ENCODE measurements around the gene MRPS27.

MRPS27 gene

DNA sequence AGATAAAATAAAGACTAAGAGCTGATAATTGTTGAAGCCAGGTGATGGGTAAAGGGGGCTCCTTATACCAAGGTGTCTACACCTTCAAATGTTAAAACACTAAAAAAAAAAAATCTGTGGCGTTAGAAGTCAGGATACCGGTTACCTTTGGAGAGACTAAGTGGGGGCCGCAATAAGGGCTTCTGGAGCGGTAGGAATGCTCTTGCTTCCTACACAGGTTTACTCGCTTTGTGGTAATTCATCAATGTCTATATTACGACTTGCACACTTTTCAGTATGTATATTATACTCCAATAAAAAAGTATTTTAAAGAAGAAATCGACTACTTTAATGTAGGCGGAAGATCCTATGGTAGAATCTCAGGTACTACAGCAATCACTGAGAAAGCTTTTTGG is 12.5 kb downstream of the MRPS27 start:
- peak overlapping the region; percentile 93 for H3K9ac ChIP-seq
- H3K4me2 ChIP-seq, result peak overlapping the region; percentile 81
- TF ChIP-seq, protein P1, sequence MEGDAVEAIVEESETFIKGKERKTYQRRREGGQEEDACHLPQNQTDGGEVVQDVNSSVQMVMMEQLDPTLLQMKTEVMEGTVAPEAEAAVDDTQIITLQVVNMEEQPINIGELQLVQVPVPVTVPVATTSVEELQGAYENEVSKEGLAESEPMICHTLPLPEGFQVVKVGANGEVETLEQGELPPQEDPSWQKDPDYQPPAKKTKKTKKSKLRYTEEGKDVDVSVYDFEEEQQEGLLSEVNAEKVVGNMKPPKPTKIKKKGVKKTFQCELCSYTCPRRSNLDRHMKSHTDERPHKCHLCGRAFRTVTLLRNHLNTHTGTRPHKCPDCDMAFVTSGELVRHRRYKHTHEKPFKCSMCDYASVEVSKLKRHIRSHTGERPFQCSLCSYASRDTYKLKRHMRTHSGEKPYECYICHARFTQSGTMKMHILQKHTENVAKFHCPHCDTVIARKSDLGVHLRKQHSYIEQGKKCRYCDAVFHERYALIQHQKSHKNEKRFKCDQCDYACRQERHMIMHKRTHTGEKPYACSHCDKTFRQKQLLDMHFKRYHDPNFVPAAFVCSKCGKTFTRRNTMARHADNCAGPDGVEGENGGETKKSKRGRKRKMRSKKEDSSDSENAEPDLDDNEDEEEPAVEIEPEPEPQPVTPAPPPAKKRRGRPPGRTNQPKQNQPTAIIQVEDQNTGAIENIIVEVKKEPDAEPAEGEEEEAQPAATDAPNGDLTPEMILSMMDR (conservative IDR thresholded peaks at IDR 0.05; ENCODE audit: low read depth, low read length), result no peak
- no peak overlapping the region for H3K4me3 ChIP-seq (IDR thresholded peaks at IDR 0.05; ENCODE audit: insufficient read depth, low read depth, low read length)
- H3K27ac ChIP-seq, result peak overlapping the region; percentile 95
- peaks cover 51% of the 10 kb centered on the region for H3K79me2 ChIP-seq (ENCODE audit: insufficient read depth, low read depth)
- peaks cover 69% of the 10 kb centered on the region for H3K4me1 ChIP-seq (ENCODE audit: low read depth, poor library complexity, severe bottlenecking)
- peak overlapping the region; percentile 75 for H2AFZ ChIP-seq (ENCODE audit: low read depth)
- H3K36me3 ChIP-seq (ENCODE audit: insufficient read depth), result no peaks in the 10 kb centered on the region; the same call in 1 of the 2 replicates
- H4K20me1 ChIP-seq (ENCODE audit: insufficient read depth), result no peaks in the 10 kb centered on the region
- H3K27me3 ChIP-seq (ENCODE audit: insufficient read depth, low read depth), result no peaks in the 10 kb centered on the region

DNA sequence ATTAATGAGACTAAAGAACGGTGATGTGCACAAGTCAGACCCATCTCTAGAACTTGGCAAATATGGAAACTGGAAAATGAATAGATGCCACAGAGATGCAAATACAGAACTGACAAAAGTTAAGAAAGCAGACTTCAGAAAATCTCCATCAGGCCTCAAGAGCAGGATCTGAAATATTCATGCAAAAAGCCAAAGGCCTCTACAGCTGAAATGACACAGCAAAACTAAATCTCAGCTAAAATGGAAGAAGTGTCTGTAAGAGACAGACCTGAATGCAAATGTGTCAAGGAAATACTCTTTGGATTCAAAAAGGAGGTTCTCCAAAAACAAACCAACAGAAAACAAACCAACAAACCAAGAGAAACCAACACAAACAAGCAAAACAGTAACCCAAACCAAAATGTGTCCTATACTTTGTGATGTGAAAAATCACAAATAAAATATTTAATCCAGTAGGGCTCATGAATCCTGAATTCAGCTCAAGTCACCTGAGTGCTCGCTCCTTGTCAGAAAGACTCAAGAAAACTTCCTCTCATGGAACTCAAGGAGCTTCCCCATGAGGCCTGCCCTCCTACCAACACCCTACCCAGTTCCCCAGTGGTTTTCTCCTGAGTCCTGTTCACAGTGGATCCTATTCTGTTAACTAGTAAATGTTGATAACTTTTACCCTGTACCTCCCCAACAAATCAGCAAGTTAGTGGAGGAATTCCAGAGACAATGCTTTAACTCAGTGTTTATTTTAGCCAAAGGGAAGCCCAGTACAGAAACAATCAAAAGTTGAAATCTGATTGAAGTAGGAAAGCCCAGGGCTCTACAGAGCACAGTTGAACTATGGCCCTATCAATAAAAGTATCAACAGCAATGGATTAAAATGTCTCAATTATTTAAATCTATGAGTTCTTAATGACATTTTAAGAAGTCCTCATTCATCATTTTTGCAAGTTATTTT is 14.6 kb downstream of the MRPS27 start:
- peaks cover 63% of the 10 kb centered on the region for H3K79me2 ChIP-seq (ENCODE audit: insufficient read depth, low read depth)
- H2AFZ ChIP-seq (ENCODE audit: low read depth), result no peak overlapping the region
- no peak overlapping the region for H3K4me3 ChIP-seq (IDR thresholded peaks at IDR 0.05; ENCODE audit: insufficient read depth, low read depth, low read length)
- H3K36me3 ChIP-seq (ENCODE audit: insufficient read depth), result no peaks in the 10 kb centered on the region
- no peaks in the 10 kb centered on the region for H4K20me1 ChIP-seq (ENCODE audit: insufficient read depth)
- peak overlapping the region; percentile 95 for H3K27ac ChIP-seq
- H3K9ac ChIP-seq, result no peak overlapping the region; the same call in 1 of the 2 replicates
- H3K4me1 ChIP-seq (ENCODE audit: low read depth, poor library complexity, severe bottlenecking), result peaks cover 90% of the 10 kb centered on the region
- no peaks in the 10 kb centered on the region for H3K27me3 ChIP-seq (ENCODE audit: insufficient read depth, low read depth)
- TF ChIP-seq, protein P1 (conservative IDR thresholded peaks at IDR 0.05; ENCODE audit: low read depth, low read length), result no peak
- peak overlapping the region; percentile 53 for H3K4me2 ChIP-seq

DNA sequence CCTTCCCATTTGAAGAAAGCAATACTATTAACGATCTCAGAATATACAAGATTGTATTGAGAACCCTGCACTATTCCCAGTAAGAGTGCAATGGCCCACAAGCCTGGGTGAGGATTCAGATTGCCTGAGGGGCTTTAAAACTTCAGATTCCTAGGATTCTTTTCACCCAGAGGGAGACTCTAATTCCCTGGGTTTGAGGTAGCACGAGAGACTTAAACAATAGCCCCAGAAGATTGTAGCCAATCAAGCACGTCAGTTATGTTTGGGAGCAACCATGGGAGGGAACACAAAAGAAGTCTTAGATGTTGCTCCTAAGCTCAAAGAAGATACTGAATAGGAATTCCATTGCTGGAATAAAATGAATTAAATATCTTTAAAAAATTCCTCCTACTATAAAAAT is 17.9 kb downstream of the MRPS27 start:
- no peak overlapping the region for H3K4me3 ChIP-seq (IDR thresholded peaks at IDR 0.05; ENCODE audit: insufficient read depth, low read depth, low read length)
- TF ChIP-seq, protein P1 (conservative IDR thresholded peaks at IDR 0.05; ENCODE audit: low read depth, low read length), result no peak
- H3K27ac ChIP-seq, result peak overlapping the region; percentile 48
- no peak overlapping the region for H2AFZ ChIP-seq (ENCODE audit: low read depth)
- peak overlapping the region; percentile 1; the same call in 1 of the 2 replicates for H3K9ac ChIP-seq
- peak overlapping the region; percentile 19 for H3K4me2 ChIP-seq
- H4K20me1 ChIP-seq (ENCODE audit: insufficient read depth), result no peaks in the 10 kb centered on the region
- H3K27me3 ChIP-seq (ENCODE audit: insufficient read depth, low read depth), result no peaks in the 10 kb centered on the region
- no peaks in the 10 kb centered on the region for H3K36me3 ChIP-seq (ENCODE audit: insufficient read depth)
- peaks cover 78% of the 10 kb centered on the region for H3K79me2 ChIP-seq (ENCODE audit: insufficient read depth, low read depth)
- H3K4me1 ChIP-seq (ENCODE audit: low read depth, poor library complexity, severe bottlenecking), result peaks cover 98% of the 10 kb centered on the region

DNA sequence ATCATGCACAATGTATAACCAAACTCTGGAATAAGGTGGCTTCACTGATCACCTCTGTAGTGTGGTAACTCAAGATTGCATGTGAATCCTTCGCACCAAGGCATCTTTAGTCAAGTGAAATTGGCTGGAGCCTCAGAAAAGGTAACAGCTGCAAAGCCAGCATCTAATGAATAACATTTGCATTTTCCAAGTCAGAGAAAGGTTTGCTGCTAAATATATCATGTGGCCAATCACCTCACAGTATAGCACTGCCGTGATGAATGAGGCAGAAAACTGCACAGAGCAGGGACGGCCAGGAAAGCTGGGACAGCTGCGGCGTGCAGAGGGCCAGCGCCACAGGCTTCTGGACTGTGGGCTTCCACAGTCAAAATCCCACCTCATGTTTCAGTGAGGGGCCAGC is 18.5 kb downstream of the MRPS27 start:
- no peak overlapping the region for H2AFZ ChIP-seq (ENCODE audit: low read depth)
- H3K4me3 ChIP-seq (IDR thresholded peaks at IDR 0.05; ENCODE audit: insufficient read depth, low read depth, low read length), result no peak overlapping the region
- H3K36me3 ChIP-seq (ENCODE audit: insufficient read depth), result no peaks in the 10 kb centered on the region
- TF ChIP-seq, protein P1 (conservative IDR thresholded peaks at IDR 0.05; ENCODE audit: low read depth, low read length), result no peak
- H4K20me1 ChIP-seq (ENCODE audit: insufficient read depth), result no peaks in the 10 kb centered on the region
- H3K4me2 ChIP-seq, result peak overlapping the region; percentile 19
- H3K9ac ChIP-seq, result peak overlapping the region; percentile 1; the same call in 1 of the 2 replicates
- peaks cover 98% of the 10 kb centered on the region for H3K4me1 ChIP-seq (ENCODE audit: low read depth, poor library complexity, severe bottlenecking)
- H3K79me2 ChIP-seq (ENCODE audit: insufficient read depth, low read depth), result peaks cover 72% of the 10 kb centered on the region
- H3K27ac ChIP-seq, result peak overlapping the region; percentile 48
- H3K27me3 ChIP-seq (ENCODE audit: insufficient read depth, low read depth), result no peaks in the 10 kb centered on the region
